Pancreas (tissue), 10 donors: ENCODE results near the gene ZSWIM6. TPM values are rescaled to one million over a fixed set of nuclear protein-coding genes. Genes with fewer than 3 reads are reported as not detected.
A peak's percentile ranks its signal among the peaks of the same experiment; 100 is the strongest.

Experiments
- ATAC-seq, 4 donors: fragments of 200-7000 bp; cut with Tn5 transposase; one replicate each; pipeline versions ENCODE4 v1.8.0 to v1.9.1; 2020; ENCODE audit warnings: mild to moderate bottlenecking in 4 of 4, moderate library complexity in 4 of 4
- DNase-seq, 6 donors: peaks; one replicate each; pipeline ENCODE4 v3.0.0-alpha.2; 2020
- FAIRE-seq: peaks from 2 replicates; lab custom pipeline; 2012; peaks lifted over from hg19 to GRCh38; lab: Jason Lieb, UNC
- H3K27ac ChIP-seq, 4 donors: fragments of 200-600 bp; sonication (generic); 1 replicate in 3 of 4; 2 replicates in 1 of 4; pipeline versions ENCODE4 v1.5.0 to v1.8.0; 2020
- H3K27me3 ChIP-seq, 4 donors: fragments of 200-600 bp; one replicate each; pipeline ENCODE4 v1.8.0; 2021
- H3K36me3 ChIP-seq, 3 donors: fragments of 200-600 bp; sonication (generic) in 1 of 3; one replicate each; pipeline versions ENCODE4 v1.5.0 to v1.8.0; 2020 to 2021
- H3K4me1 ChIP-seq, 3 donors: fragments of 200-600 bp; one replicate each; pipeline ENCODE4 v1.8.0; 2021
- H3K4me3 ChIP-seq, 4 donors: fragments of 200-600 bp; sonication (generic) in 2 of 4; one replicate each; pipeline versions ENCODE4 v1.5.0 to v1.8.0; 2020 to 2021
- H3K9me3 ChIP-seq, 4 donors: fragments of 200-600 bp; one replicate each; pipeline ENCODE4 v1.8.0; 2021
- CTCF ChIP-seq, 4 donors: fragments of 200-600 bp; sonication (generic) in 3 of 4; IDR thresholded peaks; one replicate each; pipeline versions ENCODE4 v1.5.0 to v1.8.0; 2021; ENCODE audit warnings: antibody characterized with exemption in 4 of 4
- WGBS, 2 donors: extraction: QIAGEN DNeasy Blood & Tissue Kit; methylation state at CpG; one replicate each; pipeline ENCODE4 v1.1.7; 2013; 5-methylcytosine and 5-hydroxymethylcytosine counted together
- intact Hi-C, 3 donors: fragments of 100-400 bp; cut with DNase I; formaldehyde crosslinking; loops; one replicate each; pipeline versions ENCODE4 v1.11.1 to v1.14.2; 2022
- polyA plus RNA-seq, 2 donors: library from polyadenylated mRNA; stranded (reverse); fragments of 200-250 nt; gene quantifications; one replicate each; pipeline ENCODE4 v1.2.3, GENCODE V29; 2013
- total RNA-seq, 6 donors: library from RNA; stranded (reverse); fragmentation: NEBNext Ultra II Directional in 4 of 6; extraction: Animal tissue kit (Norgen Biotek cat#: 25700) in 4 of 6; gene quantifications; one replicate each; pipeline versions ENCODE4 v1.2.1 to v1.2.4, GENCODE V29; 2021 to 2023
- donor health status: healthy with polysubstance abuse.
- donor health status: DM: no; HTN: no; CAD: no; lungs with moderate emphysema.
- donor health status: DM: no; HTN: no; CAD: no.
- donor health status: control.
- donor health status: control.
- donor health status: Bipolar disorder and iron deficiency.
- donor health status: DM: yes; HTN: yes; CAD: no.
- donor health status: DM: no; HTN: no; CAD: no.
- donor health status: DM: no; HTN: no; CAD: no.
- donor health status: DM: yes; HTN: yes; CAD: no.

ZSWIM6 gene
- total and polyA plus RNA-seq, 8 donors = 3.6 to 12.9 (median 6.2) TPM

GRCh38 chr5:61330341-61330844 lies 1.7 kb upstream of the ZSWIM6 start:
- H3K27ac ChIP-seq = peak overlapping the region; percentile 92 to 99 (median 95)
- DNase-seq (peak; percentile 16 to 64 (median 50)), ATAC-seq (peak in 1 of 4 donors; percentile 0), FAIRE-seq (no peak)
- no peaks in the 10 kb centered on the region for H3K9me3 ChIP-seq
- no peaks in the 10 kb centered on the region for H3K27me3 ChIP-seq
- no peak for TF ChIP-seq CTCF (IDR thresholded peaks at IDR 0.05)
- 0% methylated on average over 26 to 30 of the region's 30 CpGs for WGBS, 2 donors
- intact Hi-C loops = loop anchor here in 1 of 3 donors (10.0 kb wide), 1 partner anchor 324 kb away; no protein-coding TSS in a partner anchor
- H3K4me3 ChIP-seq = peak overlapping the region; percentile 79 to 98 (median 90)
- peaks cover 13 to 14% (median 13%) of the 10 kb centered on the region in 3 donors for H3K4me1 ChIP-seq
- no peaks in the 10 kb centered on the region for H3K36me3 ChIP-seq

- intact Hi-C loops = loop anchor here in 1 of 3 donors (10.0 kb wide), 1 partner anchor 324 kb away; no protein-coding TSS in a partner anchor
- H3K4me1 ChIP-seq = peaks cover 14 to 17% (median 15%) of the 10 kb centered on the region in 3 donors
- DNase-seq (peak; percentile 80 to 94 (median 88)), ATAC-seq (peak; percentile 54 to 76 (median 67)), FAIRE-seq (no peak)
- no peaks in the 10 kb centered on the region for H3K36me3 ChIP-seq
- TF ChIP-seq CTCF (IDR thresholded peaks at IDR 0.05) = peak in 3 of 4 donors; percentile 17 to 47 (median 29)
- no peaks in the 10 kb centered on the region for H3K27me3 ChIP-seq
- 0% methylated on average over 50 to 80 of the region's 80 CpGs for WGBS, 2 donors
- peak overlapping the region; percentile 79 to 98 (median 90) for H3K4me3 ChIP-seq
- H3K9me3 ChIP-seq = no peaks in the 10 kb centered on the region
- peak overlapping the region; percentile 92 to 99 (median 95) for H3K27ac ChIP-seq
Measured at GRCh38 chr5:61330845-61331406, 1.1 kb upstream of the ZSWIM6 start.

- Histone ChIP-seq H3K9me3 (no peaks in the 10 kb centered on the region), H3K27ac (peak overlapping the region in 3 of 4 donors; percentile 65 to 81 (median 80)), H3K4me1 (peaks cover 14 to 17% (median 15%) of the 10 kb centered on the region in 3 donors), H3K36me3 (no peaks in the 10 kb centered on the region), H3K4me3 (peak overlapping the region; percentile 32 to 95 (median 68)), H3K27me3 (no peaks in the 10 kb centered on the region)
- no peak for ATAC-seq
- peak in 4 of 6 donors; percentile 27 to 83 (median 62) for DNase-seq
- no peak for FAIRE-seq
- TF ChIP-seq CTCF (IDR thresholded peaks at IDR 0.05) = no peak
- intact Hi-C loops = loop anchor here in 1 of 3 donors (10.0 kb wide), 1 partner anchor 322 kb away; no protein-coding TSS in a partner anchor
- 1 to 3% methylated on average over 14 to 69 of the region's 69 CpGs for WGBS, 2 donors
Measured at GRCh38 chr5:61332358-61332749, 296 bp downstream of the ZSWIM6 start.

GRCh38 chr5:61332851-61333320 lies 828 bp downstream of the ZSWIM6 start:
- H3K36me3 ChIP-seq = no peaks in the 10 kb centered on the region
- DNase-seq (peak in 5 of 6 donors; percentile 47 to 87 (median 61)), FAIRE-seq (no peak), ATAC-seq (peak in 1 of 4 donors; percentile 1)
- intact Hi-C loops = loop anchor here in 1 of 3 donors (10.0 kb wide), 1 partner anchor 322 kb away; no protein-coding TSS in a partner anchor
- 0% methylated on average over 33 to 61 of the region's 61 CpGs for WGBS, 2 donors
- no peaks in the 10 kb centered on the region for H3K9me3 ChIP-seq
- H3K27ac ChIP-seq = peak overlapping the region; percentile 60 to 85 (median 74)
- peak overlapping the region; percentile 84 to 95 (median 88) for H3K4me3 ChIP-seq
- H3K4me1 ChIP-seq = peaks cover 14 to 17% (median 15%) of the 10 kb centered on the region in 3 donors
- no peak for TF ChIP-seq CTCF (IDR thresholded peaks at IDR 0.05)
- no peaks in the 10 kb centered on the region for H3K27me3 ChIP-seq
